ENCODE data around the gene EPHB1.

Gene EPHB1

DNA sequence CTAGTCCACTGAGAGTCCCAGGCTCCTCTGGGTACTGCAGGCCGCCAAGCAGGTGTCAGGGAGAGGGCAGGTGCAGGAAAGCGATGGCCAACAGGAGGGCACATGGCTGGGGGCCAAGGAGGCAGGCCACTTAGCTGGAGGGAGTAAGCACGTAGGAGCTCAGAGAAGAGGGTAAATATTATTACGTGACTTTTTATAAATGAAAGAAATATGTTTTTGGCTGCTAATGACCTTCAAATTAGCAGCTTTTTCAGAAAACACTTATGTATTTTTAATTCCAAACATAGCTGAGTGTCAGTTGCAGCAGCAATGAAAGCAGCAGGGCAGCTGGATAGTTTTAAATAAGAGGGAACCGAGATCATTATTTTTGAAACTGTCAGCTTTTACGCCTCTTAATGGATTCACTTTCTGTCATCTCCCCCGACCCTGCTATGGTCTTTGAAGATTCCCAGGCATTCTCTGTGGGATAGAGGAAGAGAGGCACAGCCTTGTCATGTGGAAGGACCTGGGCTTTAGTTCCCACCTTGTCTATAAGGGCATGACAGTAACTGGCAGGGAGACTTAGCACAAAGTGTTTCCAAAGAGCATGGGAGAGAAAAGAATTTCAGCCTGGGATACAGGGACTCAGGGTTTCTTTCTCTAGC is 477.1 kb downstream of the EPHB1 start:
- H3K4me3 ChIP-seq (replicated peaks; ENCODE audit: low read depth, low read length): no peak overlapping the region
- TF ChIP-seq, protein P1, sequence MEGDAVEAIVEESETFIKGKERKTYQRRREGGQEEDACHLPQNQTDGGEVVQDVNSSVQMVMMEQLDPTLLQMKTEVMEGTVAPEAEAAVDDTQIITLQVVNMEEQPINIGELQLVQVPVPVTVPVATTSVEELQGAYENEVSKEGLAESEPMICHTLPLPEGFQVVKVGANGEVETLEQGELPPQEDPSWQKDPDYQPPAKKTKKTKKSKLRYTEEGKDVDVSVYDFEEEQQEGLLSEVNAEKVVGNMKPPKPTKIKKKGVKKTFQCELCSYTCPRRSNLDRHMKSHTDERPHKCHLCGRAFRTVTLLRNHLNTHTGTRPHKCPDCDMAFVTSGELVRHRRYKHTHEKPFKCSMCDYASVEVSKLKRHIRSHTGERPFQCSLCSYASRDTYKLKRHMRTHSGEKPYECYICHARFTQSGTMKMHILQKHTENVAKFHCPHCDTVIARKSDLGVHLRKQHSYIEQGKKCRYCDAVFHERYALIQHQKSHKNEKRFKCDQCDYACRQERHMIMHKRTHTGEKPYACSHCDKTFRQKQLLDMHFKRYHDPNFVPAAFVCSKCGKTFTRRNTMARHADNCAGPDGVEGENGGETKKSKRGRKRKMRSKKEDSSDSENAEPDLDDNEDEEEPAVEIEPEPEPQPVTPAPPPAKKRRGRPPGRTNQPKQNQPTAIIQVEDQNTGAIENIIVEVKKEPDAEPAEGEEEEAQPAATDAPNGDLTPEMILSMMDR (IDR thresholded peaks at IDR 0.05; ENCODE audit: low read depth, low read length, missing control alignments): no peak
- DNase-seq (ENCODE audit: extremely low read depth, low read depth): no peak

DNA sequence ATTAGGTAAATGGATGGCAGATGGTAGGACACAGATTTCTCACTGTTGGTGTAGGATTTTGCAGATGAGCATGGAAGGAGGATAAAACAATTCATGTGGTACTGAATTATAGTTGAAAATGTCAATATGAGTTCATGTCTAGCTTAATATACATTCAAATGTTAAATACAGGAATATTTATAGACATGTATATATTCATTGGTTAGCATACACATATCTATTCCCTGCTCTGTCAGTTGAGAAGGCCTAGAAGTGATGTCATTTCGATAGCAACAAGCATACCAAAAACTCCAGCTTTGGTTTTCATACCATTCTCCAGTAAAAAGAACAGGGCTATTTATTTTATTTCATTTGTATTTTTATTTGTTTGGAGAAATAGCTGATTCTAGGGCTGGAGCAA is 497.1 kb downstream of the EPHB1 start:
- DNase-seq (ENCODE audit: extremely low read depth, low read depth): no peak
- TF ChIP-seq, protein P1 (IDR thresholded peaks at IDR 0.05; ENCODE audit: low read depth, low read length, missing control alignments): no peak

DNA sequence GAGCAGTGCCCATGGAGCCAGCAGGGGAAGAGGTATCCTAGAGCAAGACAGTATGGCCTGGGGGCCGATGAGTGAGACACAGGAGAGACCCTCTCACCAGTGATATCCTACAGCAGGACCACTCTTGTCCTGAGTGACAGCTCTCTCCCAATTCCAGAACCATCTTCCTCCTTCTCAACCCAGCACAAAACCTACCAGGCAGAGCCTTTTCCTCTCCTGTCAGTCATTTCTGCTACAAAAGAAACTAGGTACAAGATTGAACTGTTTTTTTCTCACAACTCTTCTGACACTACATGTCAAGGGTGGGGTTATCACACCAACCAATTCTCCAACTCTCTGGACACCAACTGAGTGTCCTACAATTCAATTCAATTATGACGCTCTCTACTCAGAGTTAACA is 506.6 kb downstream of the EPHB1 start:
- DNase-seq (ENCODE audit: extremely low read depth, low read depth): no peak
- TF ChIP-seq, protein P1 (IDR thresholded peaks at IDR 0.05; ENCODE audit: low read depth, low read length, missing control alignments): no peak
- H3K4me3 ChIP-seq (replicated peaks; ENCODE audit: low read depth, low read length): no peak overlapping the region

More for the DNA sequence above, 497.1 kb downstream of the EPHB1 start:
- no peak overlapping the region for H3K4me3 ChIP-seq (replicated peaks; ENCODE audit: low read depth, low read length)

DNA sequence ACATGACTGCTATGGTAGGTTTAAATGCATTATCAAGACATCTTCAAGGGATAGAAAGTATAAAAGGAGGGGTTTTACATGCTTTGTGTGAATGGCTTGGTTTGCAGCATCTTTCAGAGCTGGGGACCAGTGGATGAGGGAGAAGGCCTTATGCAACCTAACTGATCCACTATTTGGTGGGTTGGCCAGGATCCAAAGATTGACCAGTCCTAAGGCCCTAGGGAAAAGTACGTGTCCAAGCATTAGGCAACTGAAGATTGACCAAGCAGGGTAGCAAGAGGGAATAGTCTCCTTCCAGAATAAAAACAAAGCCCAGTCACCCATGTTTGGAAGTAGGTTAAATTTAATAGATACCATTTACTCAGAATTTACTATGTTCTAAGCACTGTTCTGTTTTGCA is 509.3 kb downstream of the EPHB1 start:
- TF ChIP-seq, protein P1 (IDR thresholded peaks at IDR 0.05; ENCODE audit: low read depth, low read length, missing control alignments): no peak
- no peak for DNase-seq (ENCODE audit: extremely low read depth, low read depth)
- H3K4me3 ChIP-seq (replicated peaks; ENCODE audit: low read depth, low read length): no peak overlapping the region
